GM21737 (cell line): Measurements from ENCODE around the gene GPR146.

Experiments
- ATAC-seq: cut with Tn5 transposase; IDR thresholded peaks from one replicate; pipeline ENCODE4 v1.9.1; 2021; ENCODE audit warnings: mild to moderate bottlenecking, moderate library complexity; ENCODE audit not compliant: unreplicated experiment

GPR146 gene

GRCh38 chr7:1090686-1091643, 46.6 kb downstream of the GPR146 start:
- no peak for ATAC-seq

- ATAC-seq: no peak
Observed at GRCh38 chr7:1091644-1092027, 47.3 kb downstream of the GPR146 start.

- no peak for ATAC-seq
Observed at GRCh38 chr7:1092161-1092632, 47.9 kb downstream of the GPR146 start.

- ATAC-seq: no peak
Observed at GRCh38 chr7:1092806-1093501, 48.6 kb downstream of the GPR146 start.

- ATAC-seq: no peak
Observed at GRCh38 chr7:1093502-1093843, 49.1 kb downstream of the GPR146 start.

- no peak for ATAC-seq
Observed at GRCh38 chr7:1093916-1094508, 49.7 kb downstream of the GPR146 start.

GRCh38 chr7:1094870-1095269, 50.5 kb downstream of the GPR146 start:
- ATAC-seq: no peak

- ATAC-seq: no peak
Observed at GRCh38 chr7:1095621-1096155, 51.3 kb downstream of the GPR146 start.

GRCh38 chr7:1096156-1097119, 52.1 kb downstream of the GPR146 start:
- no peak for ATAC-seq

- no peak for ATAC-seq
Observed at GRCh38 chr7:1097120-1097504, 52.8 kb downstream of the GPR146 start.

- no peak for ATAC-seq
Observed at GRCh38 chr7:1098243-1099153, 54.2 kb downstream of the GPR146 start.

- no peak for ATAC-seq
Observed at GRCh38 chr7:1099154-1099542, 54.8 kb downstream of the GPR146 start.

GRCh38 chr7:1099637-1100036, 55.3 kb downstream of the GPR146 start:
- no peak for ATAC-seq

- no peak for ATAC-seq
Observed at GRCh38 chr7:1100386-1100785, 56.0 kb downstream of the GPR146 start.

- no peak for ATAC-seq
Observed at GRCh38 chr7:1100834-1101562, 56.7 kb downstream of the GPR146 start.

GRCh38 chr7:1101563-1102431, 57.5 kb downstream of the GPR146 start:
- no peak for ATAC-seq

GRCh38 chr7:1103009-1103788, 58.9 kb downstream of the GPR146 start:
- no peak for ATAC-seq
